MCF 10A (cell line): ENCODE measurements around the gene INAFM1. TPM values are rescaled to one million over a fixed set of nuclear protein-coding genes. Genes with fewer than 3 reads are reported as not detected.

Experiments used
- BruUV-seq: library from RNA; stranded (reverse); fragments of 400-500 nt; replicated peaks from 2 replicates; lab custom pipeline; 2021; lab: Mats Ljungman, UMichigan
- CTCF ChIA-PET: fragments of 300-600 bp; sonication (Branson Sonifier 250); formaldehyde crosslinking; extraction: SDS; loops from one replicate; lab custom pipeline; 2021; ENCODE audit warnings: antibody characterized with exemption, inconsistent platforms; lab: Yijun Ruan, JAX
- POLR2A ChIA-PET: fragments of 300-600, 350-650 bp; sonication (Branson Sonifier 250); formaldehyde crosslinking; extraction: SDS; loops from one replicate; lab custom pipeline; 2020; ENCODE audit warnings: antibody characterized with exemption, inconsistent platforms; lab: Yijun Ruan, JAX
- DNase-seq: peaks from one replicate; pipeline ENCODE4 v3.0.0-alpha.2; 2018; ENCODE audit not compliant: unreplicated experiment
- H3K27ac Mint-ChIP-seq: one replicate; pipeline ENCODE4 v1.8.0; 2022; ENCODE audit warnings: mild to moderate bottlenecking, low read depth, mixed read lengths; ENCODE audit not compliant: unreplicated experiment
- H3K27me3 Mint-ChIP-seq: one replicate; pipeline ENCODE4 v1.8.0; 2022; ENCODE audit warnings: mixed read lengths; ENCODE audit not compliant: insufficient read depth, unreplicated experiment
- H3K36me3 Mint-ChIP-seq: one replicate; pipeline ENCODE4 v1.8.0; 2022; ENCODE audit warnings: mild to moderate bottlenecking, moderate library complexity, mixed read lengths; ENCODE audit not compliant: insufficient read depth, unreplicated experiment
- H3K4me1 Mint-ChIP-seq: one replicate; pipeline ENCODE4 v1.8.0; 2022; ENCODE audit warnings: mixed read lengths; ENCODE audit not compliant: insufficient read depth, unreplicated experiment
- H3K4me3 Mint-ChIP-seq: one replicate; pipeline ENCODE4 v1.8.0; 2022; ENCODE audit warnings: mild to moderate bottlenecking, moderate library complexity, mixed read lengths; ENCODE audit not compliant: unreplicated experiment
- H3K9me3 Mint-ChIP-seq: one replicate; pipeline ENCODE4 v1.8.0; 2022; ENCODE audit warnings: mixed read lengths; ENCODE audit not compliant: unreplicated experiment
- CTCF ChIP-seq: fragments of 200-600 bp; IDR thresholded peaks from one replicate; pipeline ENCODE4 v1.8.0; 2022; ENCODE audit warnings: antibody characterized with exemption, mild to moderate bottlenecking; ENCODE audit not compliant: unreplicated experiment
- intact Hi-C: fragments of 100-400 bp; cut with micrococcal nuclease; formaldehyde crosslinking; loops from 2 replicates; pipeline ENCODE4 v1.14.1; 2022
- total RNA-seq: library from RNA; stranded (reverse); gene quantifications from 2 replicates; pipeline ENCODE4 v1.2.3, GENCODE V29; 2022

Gene INAFM1
- total RNA-seq, 1 experiment from 2014 or later, result 16.8 TPM

- intact Hi-C loops, result no loop called here
- Mint-ChIP-seq H3K4me3 (no peak overlapping the region), H3K36me3 (peaks cover 7% of the 10 kb centered on the region), H3K27me3 (no peaks in the 10 kb centered on the region), H3K9me3 (no peaks in the 10 kb centered on the region), H3K4me1 (no peaks in the 10 kb centered on the region), H3K27ac (no peak overlapping the region)
- ChIA-PET CTCF (interaction anchor here (0.6 to 0.8 kb wide), 2 partner anchors 8 to 273 kb away, joined by 3 read pairs; no protein-coding TSS in a partner anchor), POLR2A (no interaction called here)
- DNase-seq, result no peak
- no TSS peak for BruUV-seq
- no peak for TF ChIP-seq CTCF
These were observed 35.5 kb upstream of the INAFM1 start for GRCh38 chr19:47239152-47239551.

DNA sequence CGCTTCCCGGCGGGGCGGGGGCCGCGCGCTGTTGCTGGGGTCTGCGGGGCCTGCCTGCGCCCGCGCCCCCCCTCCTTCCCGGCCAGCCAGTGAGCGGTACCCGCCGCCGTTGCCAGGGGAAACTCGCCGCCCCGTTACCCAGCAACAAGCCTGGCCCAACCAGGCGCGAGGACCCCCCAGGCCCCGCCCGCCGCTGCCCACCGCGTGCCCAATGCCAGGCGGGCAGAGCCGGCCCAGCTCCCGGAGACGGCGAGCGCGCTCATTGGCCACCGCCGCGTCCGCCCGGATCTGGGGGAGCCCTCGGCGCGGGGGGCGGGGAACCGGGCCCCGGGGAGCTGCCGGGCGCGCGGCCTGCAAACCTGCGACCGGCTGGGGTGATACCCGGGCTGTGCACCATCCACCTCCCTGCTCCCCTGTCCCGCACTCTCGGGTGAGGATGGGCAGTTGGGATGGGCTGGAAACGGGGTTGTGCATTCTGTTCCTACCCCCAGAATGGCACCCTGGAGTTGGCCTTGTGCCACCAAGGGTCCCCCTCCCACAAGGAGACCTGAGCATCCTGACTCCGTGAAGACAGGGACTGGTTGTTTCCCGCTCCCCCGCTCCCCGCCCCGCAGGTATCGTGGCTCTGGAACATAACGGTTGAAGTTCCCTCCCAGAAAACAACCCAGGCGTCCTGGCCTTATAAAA lies 34.9 kb upstream of the INAFM1 start:
- no peak overlapping the region for H3K27ac Mint-ChIP-seq
- no peaks in the 10 kb centered on the region for H3K4me1 Mint-ChIP-seq
- ChIA-PET CTCF (interaction anchor here (0.6 to 0.8 kb wide), 2 partner anchors 8 to 273 kb away, joined by 3 read pairs; no protein-coding TSS in a partner anchor), POLR2A (interaction anchor here (0.6 to 1.8 kb wide), 4 partner anchors 14 to 1010 kb away, joined by 3 to 10 read pairs (median 3); no protein-coding TSS in a partner anchor)
- intact Hi-C loops, result loop anchor here (5.0 to 10.0 kb wide), 2 partner anchors 107 to 225 kb away; partner anchors contain the start of genes NPAS1 and SAE1
- no peak overlapping the region for H3K4me3 Mint-ChIP-seq
- TF ChIP-seq CTCF, result no peak
- peaks cover 7% of the 10 kb centered on the region for H3K36me3 Mint-ChIP-seq
- no peak for DNase-seq
- no peaks in the 10 kb centered on the region for H3K9me3 Mint-ChIP-seq
- H3K27me3 Mint-ChIP-seq, result no peaks in the 10 kb centered on the region
- BruUV-seq, result no TSS peak

GRCh38 chr19:47240556-47240955 lies 34.1 kb upstream of the INAFM1 start:
- Mint-ChIP-seq H3K4me1 (no peaks in the 10 kb centered on the region), H3K36me3 (peaks cover 7% of the 10 kb centered on the region), H3K4me3 (no peak overlapping the region), H3K9me3 (no peaks in the 10 kb centered on the region), H3K27ac (no peak overlapping the region), H3K27me3 (no peaks in the 10 kb centered on the region)
- ChIA-PET POLR2A (interaction anchor here (0.6 to 1.8 kb wide), 11 partner anchors 8 to 1010 kb away, joined by 3 to 15 read pairs (median 4); partner anchors contain the start of genes CCDC9 and ZC3H4), CTCF (interaction anchor here (0.8 kb wide), 1 partner anchor 31 kb away, joined by 5 read pairs; no protein-coding TSS in a partner anchor)
- intact Hi-C loops, result loop anchor here (5.0 to 10.0 kb wide), 2 partner anchors 108 to 226 kb away; partner anchors contain the start of genes NPAS1 and SAE1
- TF ChIP-seq CTCF, result no peak
- no TSS peak for BruUV-seq
- DNase-seq, result no peak
